Measurements from ENCODE around the gene NTRK2. TPM values are rescaled to one million over a fixed set of nuclear protein-coding genes. Genes with fewer than 3 reads are reported as not detected.

Gene NTRK2
- total RNA-seq, 2 experiments from 2014 or later = 0.06 TPM; not detected in 1

- Histone ChIP-seq H3K4me1 (ENCODE audit: insufficient read depth, low read length, poor library complexity, severe bottlenecking) (no peaks in the 10 kb centered on the region), H3K9me3 (ENCODE audit: low read length) (no peaks in the 10 kb centered on the region), H4K20me1 (ENCODE audit: insufficient read depth, low read length) (no peaks in the 10 kb centered on the region), H3K79me2 (ENCODE audit: insufficient read depth, low read depth, low read length) (no peaks in the 10 kb centered on the region), H3K9me2 (ENCODE audit: insufficient read depth, low read length) (no peaks in the 10 kb centered on the region), H3K4me2 (ENCODE audit: low read length) (no peak overlapping the region), H2AFZ (ENCODE audit: low read length) (no peak overlapping the region), H3K27ac (ENCODE audit: low read depth, low read length, poor library complexity, severe bottlenecking) (no peak overlapping the region), H3K36me3 (ENCODE audit: insufficient read depth, low read length) (no peaks in the 10 kb centered on the region), H3K4me3 (ENCODE audit: low read depth, low read length, poor library complexity, severe bottlenecking) (no peak overlapping the region)
- no peak for DNase-seq (ENCODE audit: low spot score)
- no TSS peak for BruUV-seq (replicated peaks)
- TF ChIP-seq, protein P1, sequence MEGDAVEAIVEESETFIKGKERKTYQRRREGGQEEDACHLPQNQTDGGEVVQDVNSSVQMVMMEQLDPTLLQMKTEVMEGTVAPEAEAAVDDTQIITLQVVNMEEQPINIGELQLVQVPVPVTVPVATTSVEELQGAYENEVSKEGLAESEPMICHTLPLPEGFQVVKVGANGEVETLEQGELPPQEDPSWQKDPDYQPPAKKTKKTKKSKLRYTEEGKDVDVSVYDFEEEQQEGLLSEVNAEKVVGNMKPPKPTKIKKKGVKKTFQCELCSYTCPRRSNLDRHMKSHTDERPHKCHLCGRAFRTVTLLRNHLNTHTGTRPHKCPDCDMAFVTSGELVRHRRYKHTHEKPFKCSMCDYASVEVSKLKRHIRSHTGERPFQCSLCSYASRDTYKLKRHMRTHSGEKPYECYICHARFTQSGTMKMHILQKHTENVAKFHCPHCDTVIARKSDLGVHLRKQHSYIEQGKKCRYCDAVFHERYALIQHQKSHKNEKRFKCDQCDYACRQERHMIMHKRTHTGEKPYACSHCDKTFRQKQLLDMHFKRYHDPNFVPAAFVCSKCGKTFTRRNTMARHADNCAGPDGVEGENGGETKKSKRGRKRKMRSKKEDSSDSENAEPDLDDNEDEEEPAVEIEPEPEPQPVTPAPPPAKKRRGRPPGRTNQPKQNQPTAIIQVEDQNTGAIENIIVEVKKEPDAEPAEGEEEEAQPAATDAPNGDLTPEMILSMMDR (conservative IDR thresholded peaks at IDR 0.05; ENCODE audit: low read length) = no peak
- no peak for TF ChIP-seq EZH2phosphoT487 (IDR thresholded peaks at IDR 0.05; ENCODE audit: borderline replicate concordance, low read depth, low read length)
- intact Hi-C loops (cut with micrococcal nuclease; ENCODE audit: unreplicated experiment) = no loop called here
- ChIA-PET CTCF (ENCODE audit: unreplicated experiment) (no interaction called here), POLR2A (no interaction called here)
These were observed 66.6 kb downstream of the NTRK2 start for GRCh38 chr9:84736081-84736480.

DNA sequence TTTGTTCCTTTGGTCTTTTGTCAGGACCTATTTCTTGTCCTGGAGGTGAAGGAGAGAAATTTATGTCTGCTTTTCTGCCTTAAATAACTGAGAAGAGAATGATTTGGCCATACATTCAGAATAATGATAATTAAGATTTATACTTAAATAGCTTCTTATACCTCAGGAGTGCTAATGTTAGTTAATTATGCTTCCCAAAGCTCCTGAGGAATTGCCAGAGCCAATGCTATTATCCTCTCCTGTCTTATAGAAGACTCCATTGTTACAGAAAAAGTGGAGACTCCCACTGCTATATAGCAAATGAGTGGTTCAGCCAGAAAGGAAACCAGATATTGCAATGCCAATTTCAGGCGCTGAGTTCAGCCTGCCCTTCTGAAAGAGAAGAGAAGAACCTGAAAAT is 67.0 kb downstream of the NTRK2 start:
- H4K20me1 ChIP-seq (ENCODE audit: insufficient read depth, low read length) = no peaks in the 10 kb centered on the region
- no peak overlapping the region for H3K27ac ChIP-seq (ENCODE audit: low read depth, low read length, poor library complexity, severe bottlenecking)
- intact Hi-C loops (cut with micrococcal nuclease; ENCODE audit: unreplicated experiment) = no loop called here
- POLR2A ChIA-PET = no interaction called here
- CTCF ChIA-PET (ENCODE audit: unreplicated experiment) = no interaction called here
- BruUV-seq (replicated peaks) = no TSS peak
- no peak for TF ChIP-seq EZH2phosphoT487 (IDR thresholded peaks at IDR 0.05; ENCODE audit: borderline replicate concordance, low read depth, low read length)
- TF ChIP-seq, protein P1 (conservative IDR thresholded peaks at IDR 0.05; ENCODE audit: low read length) = no peak
- no peaks in the 10 kb centered on the region for H3K79me2 ChIP-seq (ENCODE audit: insufficient read depth, low read depth, low read length)
- H3K4me2 ChIP-seq (ENCODE audit: low read length) = no peak overlapping the region
- no peaks in the 10 kb centered on the region for H3K4me1 ChIP-seq (ENCODE audit: insufficient read depth, low read length, poor library complexity, severe bottlenecking)
- no peaks in the 10 kb centered on the region for H3K9me2 ChIP-seq (ENCODE audit: insufficient read depth, low read length)
- no peak overlapping the region for H2AFZ ChIP-seq (ENCODE audit: low read length)
- H3K36me3 ChIP-seq (ENCODE audit: insufficient read depth, low read length) = no peaks in the 10 kb centered on the region
- no peak for DNase-seq (ENCODE audit: low spot score)
- no peak overlapping the region for H3K4me3 ChIP-seq (ENCODE audit: low read depth, low read length, poor library complexity, severe bottlenecking)
- H3K9me3 ChIP-seq (ENCODE audit: low read length) = no peaks in the 10 kb centered on the region

DNA sequence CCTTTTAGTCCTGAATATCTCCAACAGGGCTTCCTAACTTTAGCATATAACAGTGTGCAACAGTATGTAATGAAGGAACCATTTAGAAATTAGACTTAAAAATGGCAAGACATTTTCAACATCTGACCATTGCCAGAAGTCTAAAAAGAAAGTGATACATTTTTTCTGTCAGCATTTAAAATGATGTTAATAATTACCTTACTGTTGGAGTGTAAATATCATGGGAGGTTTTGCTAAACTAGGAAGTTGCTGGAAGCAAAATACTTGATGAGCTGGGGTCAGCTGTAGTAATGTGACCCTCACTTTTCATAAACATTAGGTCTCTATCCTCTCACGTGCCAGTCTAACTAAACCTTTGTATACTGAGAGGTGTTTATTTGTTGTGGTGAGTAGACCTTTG is 68.8 kb downstream of the NTRK2 start:
- Histone ChIP-seq H3K9me3 (ENCODE audit: low read length) (no peaks in the 10 kb centered on the region), H4K20me1 (ENCODE audit: insufficient read depth, low read length) (no peaks in the 10 kb centered on the region), H3K79me2 (ENCODE audit: insufficient read depth, low read depth, low read length) (no peaks in the 10 kb centered on the region), H3K4me2 (ENCODE audit: low read length) (no peak overlapping the region), H3K9me2 (ENCODE audit: insufficient read depth, low read length) (no peaks in the 10 kb centered on the region), H3K27ac (ENCODE audit: low read depth, low read length, poor library complexity, severe bottlenecking) (no peak overlapping the region), H3K4me3 (ENCODE audit: low read depth, low read length, poor library complexity, severe bottlenecking) (no peak overlapping the region), H3K4me1 (ENCODE audit: insufficient read depth, low read length, poor library complexity, severe bottlenecking) (no peaks in the 10 kb centered on the region), H2AFZ (ENCODE audit: low read length) (no peak overlapping the region), H3K36me3 (ENCODE audit: insufficient read depth, low read length) (no peaks in the 10 kb centered on the region)
- CTCF ChIA-PET (ENCODE audit: unreplicated experiment) = no interaction called here
- no peak for DNase-seq (ENCODE audit: low spot score)
- BruUV-seq (replicated peaks) = no TSS peak
- POLR2A ChIA-PET = interaction anchor here (1.3 kb wide), 1 partner anchor 19 kb away, joined by 3 read pairs; no protein-coding TSS in a partner anchor
- intact Hi-C loops (cut with micrococcal nuclease; ENCODE audit: unreplicated experiment) = no loop called here
- TF ChIP-seq, protein P1 (conservative IDR thresholded peaks at IDR 0.05; ENCODE audit: low read length) = no peak
- TF ChIP-seq EZH2phosphoT487 (IDR thresholded peaks at IDR 0.05; ENCODE audit: borderline replicate concordance, low read depth, low read length) = no peak

Measured in OCI-LY7 (cell line).